SH-SY5Y (cell line): ENCODE measurements around the gene TOM1L2.

Experiments used
- GATA2 ChIP-seq: IDR thresholded peaks from 2 replicates; pipeline ENCODE4 v1.6.1; 2011; ENCODE audit warnings: mild to moderate bottlenecking, low read depth, low read length
- GATA3 ChIP-seq: IDR thresholded peaks from 2 replicates; pipeline ENCODE4 v1.6.1; 2011; ENCODE audit warnings: low read depth, mild to moderate bottlenecking, low read length, moderate library complexity

- TF ChIP-seq GATA2 (no peak), GATA3 (no peak)
These were observed 128.1 kb downstream of the TOM1L2 start for GRCh38 chr17:17844079-17844478.
